Chondrocyte (in vitro differentiated cells): ENCODE measurements around the gene MMP19. TPM values are rescaled to one million over a fixed set of nuclear protein-coding genes. Genes with fewer than 3 reads are reported as not detected.

Source experiments
- DNase-seq: peaks from one replicate; pipeline ENCODE4 v3.0.0; 2021; ENCODE audit warnings: mixed read lengths, low spot score
- H3K27ac Mint-ChIP-seq: one replicate; pipeline ENCODE4 v1.8.0; 2021; ENCODE audit warnings: mild to moderate bottlenecking, moderate library complexity, mixed read lengths; ENCODE audit not compliant: unreplicated experiment
- H3K27me3 Mint-ChIP-seq: 2 replicates; pipeline ENCODE4 v1.8.0; 2021; ENCODE audit warnings: low read depth, mixed read lengths
- H3K36me3 Mint-ChIP-seq: 2 replicates; pipeline ENCODE4 v1.8.0; 2021; ENCODE audit warnings: low read depth, mixed read lengths
- H3K4me1 Mint-ChIP-seq: 2 replicates; pipeline ENCODE4 v1.8.0; 2021; ENCODE audit warnings: low read depth, mild to moderate bottlenecking, mixed read lengths
- H3K4me3 Mint-ChIP-seq: one replicate; pipeline ENCODE4 v1.8.0; 2021; ENCODE audit warnings: mild to moderate bottlenecking, moderate library complexity, mixed read lengths; ENCODE audit not compliant: unreplicated experiment
- H3K9me3 Mint-ChIP-seq: 2 replicates; pipeline ENCODE4 v1.8.0; 2021; ENCODE audit warnings: low read depth, mixed read lengths
- total RNA-seq: library from RNA; stranded (reverse); gene quantifications from 3 replicates; pipeline ENCODE4 v1.2.1, GENCODE V29; 2021
- TF ChIP-seq, protein P1 (sequence below): fragments of 200-600 bp; sonication (generic); IDR thresholded peaks from 2 replicates; pipeline ENCODE4 v1.5.0; 2021; ENCODE audit warnings: antibody characterized with exemption, mild to moderate bottlenecking, moderate library complexity

Gene MMP19
- total RNA-seq, 1 donor from 2014 or later: 17.8 TPM

DNA sequence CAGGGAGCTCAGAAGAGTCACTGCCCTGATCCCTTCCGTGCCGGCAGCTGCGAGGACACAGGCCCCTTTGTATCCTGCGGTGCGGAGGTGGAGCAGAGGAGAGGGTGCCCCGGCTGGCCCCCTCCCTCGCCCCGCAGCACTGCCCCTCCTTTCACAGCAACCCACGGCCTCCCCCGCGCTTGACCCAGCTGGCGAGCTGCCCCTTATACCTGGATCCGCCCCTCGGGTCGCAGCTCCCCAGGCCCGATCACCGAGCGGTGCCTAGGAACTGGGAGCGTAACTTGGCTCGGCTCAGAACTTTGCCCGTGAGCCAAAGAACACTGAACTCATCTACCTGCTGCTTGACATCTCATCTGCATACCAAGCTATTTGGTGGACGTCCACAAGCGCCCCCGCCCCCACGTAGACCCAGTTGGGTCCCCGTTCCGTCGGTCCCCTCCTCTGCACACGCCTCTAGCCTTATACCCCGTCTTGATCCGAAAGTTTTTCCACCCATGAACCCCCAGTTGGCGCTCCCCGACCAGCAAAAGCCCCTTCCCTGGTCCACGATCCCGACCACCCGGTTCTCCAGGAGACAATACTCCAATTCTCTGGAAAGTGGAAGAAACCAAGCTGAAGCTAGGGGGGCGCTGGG lies 12.7 kb downstream of the MMP19 start:
- TF ChIP-seq, protein P1, sequence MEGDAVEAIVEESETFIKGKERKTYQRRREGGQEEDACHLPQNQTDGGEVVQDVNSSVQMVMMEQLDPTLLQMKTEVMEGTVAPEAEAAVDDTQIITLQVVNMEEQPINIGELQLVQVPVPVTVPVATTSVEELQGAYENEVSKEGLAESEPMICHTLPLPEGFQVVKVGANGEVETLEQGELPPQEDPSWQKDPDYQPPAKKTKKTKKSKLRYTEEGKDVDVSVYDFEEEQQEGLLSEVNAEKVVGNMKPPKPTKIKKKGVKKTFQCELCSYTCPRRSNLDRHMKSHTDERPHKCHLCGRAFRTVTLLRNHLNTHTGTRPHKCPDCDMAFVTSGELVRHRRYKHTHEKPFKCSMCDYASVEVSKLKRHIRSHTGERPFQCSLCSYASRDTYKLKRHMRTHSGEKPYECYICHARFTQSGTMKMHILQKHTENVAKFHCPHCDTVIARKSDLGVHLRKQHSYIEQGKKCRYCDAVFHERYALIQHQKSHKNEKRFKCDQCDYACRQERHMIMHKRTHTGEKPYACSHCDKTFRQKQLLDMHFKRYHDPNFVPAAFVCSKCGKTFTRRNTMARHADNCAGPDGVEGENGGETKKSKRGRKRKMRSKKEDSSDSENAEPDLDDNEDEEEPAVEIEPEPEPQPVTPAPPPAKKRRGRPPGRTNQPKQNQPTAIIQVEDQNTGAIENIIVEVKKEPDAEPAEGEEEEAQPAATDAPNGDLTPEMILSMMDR: no peak
- DNase-seq: no peak
- H3K36me3 Mint-ChIP-seq: no peaks in the 10 kb centered on the region
- H3K4me3 Mint-ChIP-seq: peak overlapping the region; percentile 97
- no peaks in the 10 kb centered on the region for H3K9me3 Mint-ChIP-seq
- no peaks in the 10 kb centered on the region for H3K27me3 Mint-ChIP-seq
- peaks cover 61% of the 10 kb centered on the region for H3K4me1 Mint-ChIP-seq
- H3K27ac Mint-ChIP-seq: peak overlapping the region; percentile 98

DNA sequence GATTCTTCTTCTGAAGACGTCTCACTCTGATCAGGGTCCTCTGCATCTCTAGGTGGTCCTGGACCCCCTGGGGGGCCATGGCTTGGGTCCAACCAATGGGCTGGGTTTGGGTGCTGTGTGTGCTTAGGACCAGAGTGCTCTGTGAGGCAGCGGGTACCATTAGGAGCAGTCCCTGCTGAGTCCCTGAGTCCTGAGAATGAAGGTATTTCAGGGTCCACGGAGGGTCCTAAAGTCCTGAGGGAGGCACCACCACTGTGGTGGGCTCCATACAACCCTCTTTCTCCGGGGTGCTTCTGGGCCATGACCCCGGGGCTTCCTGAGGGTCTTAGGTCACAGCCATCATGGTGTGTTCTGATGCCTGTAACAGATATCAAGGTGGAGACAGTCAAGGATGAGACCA lies 14.4 kb downstream of the MMP19 start:
- Mint-ChIP-seq H3K9me3 (no peaks in the 10 kb centered on the region), H3K27me3 (no peaks in the 10 kb centered on the region), H3K4me1 (peaks cover 68% of the 10 kb centered on the region), H3K36me3 (no peaks in the 10 kb centered on the region), H3K27ac (no peak overlapping the region), H3K4me3 (peak overlapping the region; percentile 97)
- DNase-seq: no peak
- TF ChIP-seq, protein P1: no peak

DNA sequence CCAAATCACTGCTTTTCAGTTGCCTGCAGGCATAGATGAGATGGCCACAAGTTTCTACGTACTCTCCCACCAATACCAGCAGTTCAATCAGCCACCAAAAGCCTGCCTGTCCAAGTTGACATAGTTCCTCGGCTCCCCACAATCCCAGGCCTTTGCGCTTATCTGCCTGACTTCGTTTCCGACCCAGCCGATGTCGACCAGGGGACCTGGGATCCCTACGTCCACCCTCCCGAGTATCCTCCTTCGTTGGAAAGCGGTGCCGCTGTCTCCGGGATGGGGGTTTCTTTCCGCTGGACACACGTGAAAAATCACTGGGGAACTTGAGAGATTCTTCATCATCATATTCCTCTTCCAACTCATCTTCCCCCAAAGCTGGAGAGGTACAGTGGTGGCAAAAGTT lies 14.9 kb downstream of the MMP19 start:
- no peaks in the 10 kb centered on the region for H3K27me3 Mint-ChIP-seq
- peak overlapping the region; percentile 45 for H3K27ac Mint-ChIP-seq
- H3K4me1 Mint-ChIP-seq: peaks cover 67% of the 10 kb centered on the region
- DNase-seq: no peak
- no peaks in the 10 kb centered on the region for H3K9me3 Mint-ChIP-seq
- H3K36me3 Mint-ChIP-seq: no peaks in the 10 kb centered on the region
- peak overlapping the region; percentile 33 for H3K4me3 Mint-ChIP-seq
- TF ChIP-seq, protein P1: no peak

DNA sequence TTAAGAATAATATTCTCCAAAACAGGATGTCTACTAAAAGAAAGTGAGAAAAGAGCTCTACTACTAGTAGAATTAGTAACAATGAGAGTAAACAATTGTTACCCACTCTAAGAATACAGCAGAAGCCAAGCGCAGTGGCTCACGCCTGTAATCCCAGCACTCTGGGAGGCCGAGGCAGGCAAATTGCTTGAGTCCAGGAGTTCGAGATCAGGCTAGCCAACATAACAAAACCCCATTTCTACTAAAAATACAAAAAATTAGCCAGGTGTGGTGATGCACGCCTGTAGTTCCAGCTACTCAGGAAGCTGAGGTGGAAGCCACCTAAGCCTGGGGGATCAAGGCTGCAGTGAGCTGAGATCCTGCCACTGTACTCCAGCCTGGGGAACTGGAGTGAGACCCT lies 18.0 kb downstream of the MMP19 start:
- Mint-ChIP-seq H3K4me3 (no peak overlapping the region), H3K4me1 (peaks cover 46% of the 10 kb centered on the region), H3K36me3 (peaks cover 7% of the 10 kb centered on the region), H3K27me3 (no peaks in the 10 kb centered on the region), H3K9me3 (no peaks in the 10 kb centered on the region), H3K27ac (peak overlapping the region; percentile 4)
- no peak for DNase-seq
- TF ChIP-seq, protein P1: no peak

DNA sequence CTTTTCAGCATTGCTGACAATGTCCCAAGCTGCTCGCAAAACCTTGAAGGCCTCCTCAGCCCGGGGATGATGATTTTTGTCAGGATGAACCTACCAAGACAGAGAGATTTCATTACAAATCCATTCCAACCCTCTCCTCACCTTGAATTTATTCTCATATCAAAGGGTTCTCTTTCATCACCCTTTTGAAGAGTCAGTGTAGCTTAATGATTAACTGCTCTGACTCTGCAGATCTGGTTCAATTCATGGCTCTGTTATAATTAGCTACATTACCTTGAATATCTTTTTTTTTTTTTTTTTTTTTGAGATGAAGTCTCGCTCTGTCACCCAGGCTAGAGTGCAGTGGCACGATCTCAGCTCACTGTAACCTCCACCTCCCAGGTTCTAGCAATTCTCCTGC lies 19.3 kb downstream of the MMP19 start:
- Mint-ChIP-seq H3K27ac (no peak overlapping the region), H3K36me3 (peaks cover 7% of the 10 kb centered on the region), H3K27me3 (no peaks in the 10 kb centered on the region), H3K9me3 (no peaks in the 10 kb centered on the region), H3K4me3 (no peak overlapping the region), H3K4me1 (peaks cover 52% of the 10 kb centered on the region)
- TF ChIP-seq, protein P1: no peak
- DNase-seq: no peak
